A673 (cell line): ENCODE measurements around the gene SULT1A1.

Experiments
- CTCF ChIP-seq: fragments of 300-800, 200-600 bp; sonication (generic); conservative IDR thresholded peaks from 2 replicates; pipeline ENCODE4 v1.5.1; 2017; ENCODE audit warnings: low read depth, mild to moderate bottlenecking, antibody characterized with exemption, low read length, moderate library complexity, mixed read lengths
- EZH2 ChIP-seq: fragments of 200-600 bp; sonication (generic); IDR thresholded peaks from 2 replicates; pipeline ENCODE4 v1.6.1; 2017; ENCODE audit warnings: borderline replicate concordance, low read depth, mild to moderate bottlenecking, mixed read lengths, antibody characterized with exemption, low read length; ENCODE audit not compliant: poor library complexity, severe bottlenecking

GRCh38 chr16:28617874-28618273 is 8.0 kb upstream of the SULT1A1 start:
- TF ChIP-seq CTCF, result no peak
- TF ChIP-seq EZH2, result no peak
